ENCODE results near the gene MYMK. TPM values are rescaled to one million over a fixed set of nuclear protein-coding genes. Genes with fewer than 3 reads are reported as not detected.

MYMK gene
- total RNA-seq, 1 donor from 2014 or later: not detected

DNA sequence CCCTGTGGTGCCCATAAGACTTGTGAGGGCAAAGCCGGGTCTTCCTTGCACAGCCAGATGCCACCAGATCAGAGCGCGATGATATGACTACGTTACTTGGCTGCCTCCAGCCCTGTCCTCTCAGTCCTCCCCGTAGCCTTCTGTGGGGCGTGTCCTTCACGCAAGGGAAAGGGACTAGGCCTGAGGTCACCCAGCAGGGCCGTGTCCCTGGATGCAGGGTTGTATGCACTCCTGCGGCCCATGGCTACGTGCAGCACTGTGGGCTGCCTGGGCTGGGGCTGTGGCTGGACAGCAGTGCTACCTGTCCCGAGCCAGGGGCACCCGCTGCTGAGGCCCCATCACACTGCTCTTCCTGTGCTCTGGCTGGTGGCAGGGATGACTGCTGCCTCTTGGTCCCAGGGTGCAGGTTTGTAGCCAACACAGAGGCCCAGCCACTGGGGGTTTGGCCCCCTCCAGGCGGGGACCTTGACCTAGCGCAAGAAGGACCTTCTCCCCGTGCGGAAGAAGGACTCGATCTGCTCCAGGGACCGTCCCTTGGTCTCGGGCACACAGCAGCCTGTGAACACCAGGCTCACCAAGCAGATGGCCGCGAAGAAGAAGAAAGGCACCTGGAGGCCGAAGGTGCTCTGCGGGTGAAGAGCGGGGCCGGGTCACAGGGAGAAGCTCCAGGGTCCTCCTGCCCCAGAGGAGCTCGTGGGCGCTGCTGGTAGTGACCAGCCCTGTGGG is 53.0 kb downstream of the MYMK start:
- peaks cover under 1% of the 10 kb centered on the region for H3K4me1 ChIP-seq
- H3K36me3 ChIP-seq: no peaks in the 10 kb centered on the region
- no peak overlapping the region for H3K27ac ChIP-seq
- TF ChIP-seq, protein P1, sequence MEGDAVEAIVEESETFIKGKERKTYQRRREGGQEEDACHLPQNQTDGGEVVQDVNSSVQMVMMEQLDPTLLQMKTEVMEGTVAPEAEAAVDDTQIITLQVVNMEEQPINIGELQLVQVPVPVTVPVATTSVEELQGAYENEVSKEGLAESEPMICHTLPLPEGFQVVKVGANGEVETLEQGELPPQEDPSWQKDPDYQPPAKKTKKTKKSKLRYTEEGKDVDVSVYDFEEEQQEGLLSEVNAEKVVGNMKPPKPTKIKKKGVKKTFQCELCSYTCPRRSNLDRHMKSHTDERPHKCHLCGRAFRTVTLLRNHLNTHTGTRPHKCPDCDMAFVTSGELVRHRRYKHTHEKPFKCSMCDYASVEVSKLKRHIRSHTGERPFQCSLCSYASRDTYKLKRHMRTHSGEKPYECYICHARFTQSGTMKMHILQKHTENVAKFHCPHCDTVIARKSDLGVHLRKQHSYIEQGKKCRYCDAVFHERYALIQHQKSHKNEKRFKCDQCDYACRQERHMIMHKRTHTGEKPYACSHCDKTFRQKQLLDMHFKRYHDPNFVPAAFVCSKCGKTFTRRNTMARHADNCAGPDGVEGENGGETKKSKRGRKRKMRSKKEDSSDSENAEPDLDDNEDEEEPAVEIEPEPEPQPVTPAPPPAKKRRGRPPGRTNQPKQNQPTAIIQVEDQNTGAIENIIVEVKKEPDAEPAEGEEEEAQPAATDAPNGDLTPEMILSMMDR (IDR thresholded peaks at IDR 0.05): no peak
- H3K4me3 ChIP-seq: no peak overlapping the region
- intact Hi-C loops (cut with DNase I): no loop called here
- no peaks in the 10 kb centered on the region for H3K27me3 ChIP-seq
- ATAC-seq (no peak), DNase-seq (no peak)
- H3K9me3 ChIP-seq: no peaks in the 10 kb centered on the region

DNA sequence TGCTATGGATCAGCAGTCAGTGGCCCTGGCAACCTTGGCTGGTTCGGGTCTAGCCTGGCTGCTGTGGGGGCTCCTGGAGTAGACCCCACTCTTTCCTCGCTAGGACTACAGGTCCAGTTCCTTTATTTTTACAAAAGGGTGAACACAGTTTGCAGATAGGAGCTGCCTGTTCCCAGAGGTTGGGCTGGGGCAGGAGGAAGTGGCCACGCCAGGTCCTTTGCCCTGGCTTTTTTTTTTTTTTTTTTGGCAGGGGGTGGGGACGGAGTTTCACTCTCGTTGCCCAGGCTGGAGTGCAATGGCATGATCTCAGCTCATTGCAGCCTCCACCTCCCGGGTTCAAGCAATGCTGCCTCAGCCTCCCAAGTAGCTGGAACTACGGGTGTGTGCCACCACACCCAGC is 53.8 kb downstream of the MYMK start:
- H3K4me3 ChIP-seq: no peak overlapping the region
- H3K4me1 ChIP-seq: no peaks in the 10 kb centered on the region
- intact Hi-C loops (cut with DNase I): no loop called here
- H3K36me3 ChIP-seq: no peaks in the 10 kb centered on the region
- TF ChIP-seq, protein P1 (IDR thresholded peaks at IDR 0.05): no peak
- H3K27me3 ChIP-seq: no peaks in the 10 kb centered on the region
- H3K9me3 ChIP-seq: no peaks in the 10 kb centered on the region
- DNase-seq (no peak), ATAC-seq (peak; percentile 1)
- no peak overlapping the region for H3K27ac ChIP-seq

DNA sequence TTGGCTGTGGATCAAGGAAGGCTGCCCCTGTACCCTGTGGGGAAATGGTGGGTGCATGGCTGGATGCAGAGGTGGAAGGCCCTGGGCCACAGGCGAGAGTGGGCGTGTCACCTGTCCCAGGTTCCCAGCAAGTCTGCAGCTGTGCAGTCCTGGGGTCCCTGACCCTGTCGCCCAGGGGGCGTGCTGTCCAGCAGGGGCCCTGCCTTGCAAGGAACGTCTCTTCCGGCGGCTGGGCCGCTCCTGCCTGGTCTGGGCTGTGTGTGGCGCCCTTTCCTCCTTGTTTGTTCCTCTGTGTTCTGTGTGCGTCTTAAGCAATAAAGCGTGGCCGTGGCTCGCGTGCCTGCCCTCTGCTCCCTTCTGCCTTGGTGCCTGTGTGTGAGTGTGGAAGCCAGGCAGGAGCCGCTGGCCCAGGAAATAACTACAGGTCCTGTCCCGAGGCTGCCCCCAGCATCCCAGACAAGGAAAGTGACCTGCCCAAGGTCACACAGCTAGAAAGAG is 54.3 kb downstream of the MYMK start:
- TF ChIP-seq, protein P1 (IDR thresholded peaks at IDR 0.05): no peak
- no peaks in the 10 kb centered on the region for H3K27me3 ChIP-seq
- no peaks in the 10 kb centered on the region for H3K9me3 ChIP-seq
- H3K36me3 ChIP-seq: peaks cover 4% of the 10 kb centered on the region
- H3K4me1 ChIP-seq: no peaks in the 10 kb centered on the region
- intact Hi-C loops (cut with DNase I): no loop called here
- ATAC-seq (peak; percentile 56), DNase-seq (no peak)
- no peak overlapping the region for H3K4me3 ChIP-seq
- H3K27ac ChIP-seq: no peak overlapping the region

DNA sequence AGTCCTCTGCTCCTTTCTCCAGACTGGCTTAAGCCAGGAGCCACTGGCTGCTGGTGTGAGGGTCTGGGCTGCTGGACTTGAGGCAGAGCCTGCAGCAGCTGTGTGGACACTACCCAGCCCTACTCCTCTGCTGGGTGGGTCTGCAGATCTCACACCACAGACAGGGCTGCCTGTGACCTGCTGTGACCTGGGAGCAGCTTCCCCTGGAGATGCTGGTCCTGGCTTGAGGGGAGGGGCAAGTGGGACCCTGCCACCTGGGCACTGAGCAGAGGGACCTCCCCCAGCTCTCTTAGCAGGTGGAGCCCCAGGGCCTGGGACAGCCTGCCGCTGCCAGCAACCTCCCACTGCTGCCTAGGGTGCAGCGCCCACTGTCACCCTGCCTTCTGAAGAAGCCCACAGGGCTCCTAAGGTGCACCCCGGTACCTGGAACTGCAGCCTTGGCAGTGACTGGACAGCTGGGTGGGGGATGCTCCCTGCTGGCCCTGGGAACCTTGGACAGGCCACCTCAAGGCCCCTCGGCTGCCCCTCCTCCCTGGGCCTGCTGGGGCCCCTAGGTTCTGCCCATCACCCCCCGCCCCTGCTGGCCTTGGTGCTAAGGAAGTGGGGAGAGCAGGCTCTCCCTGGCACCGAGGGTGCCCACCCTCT is 55.9 kb downstream of the MYMK start:
- intact Hi-C loops (cut with DNase I): no loop called here
- no peak overlapping the region for H3K4me3 ChIP-seq
- ATAC-seq (no peak), DNase-seq (no peak)
- H3K36me3 ChIP-seq: peaks cover 10% of the 10 kb centered on the region
- no peaks in the 10 kb centered on the region for H3K4me1 ChIP-seq
- H3K27me3 ChIP-seq: no peaks in the 10 kb centered on the region
- TF ChIP-seq, protein P1 (IDR thresholded peaks at IDR 0.05): no peak
- no peak overlapping the region for H3K27ac ChIP-seq
- H3K9me3 ChIP-seq: no peaks in the 10 kb centered on the region

DNA sequence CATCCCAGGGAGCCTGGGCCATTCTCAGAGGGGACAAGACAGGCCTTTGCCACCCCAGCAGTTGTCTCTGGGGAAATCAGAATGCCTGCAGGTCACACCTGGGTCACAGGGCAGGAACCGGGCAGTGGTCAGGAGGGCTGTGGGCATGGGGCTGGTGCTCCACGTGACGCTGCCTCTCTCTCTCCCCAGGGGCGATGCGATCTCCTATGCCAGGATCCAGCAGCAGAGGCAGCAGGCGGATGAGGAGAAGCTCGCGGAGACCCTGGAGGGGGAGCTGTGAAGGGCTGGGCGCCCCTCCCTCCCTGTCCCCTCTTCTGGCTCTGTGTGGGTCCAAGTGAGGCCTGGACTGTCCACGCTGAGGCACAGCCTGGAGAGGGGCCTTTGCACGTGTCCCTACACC is 56.4 kb downstream of the MYMK start:
- H3K36me3 ChIP-seq: peaks cover 10% of the 10 kb centered on the region
- intact Hi-C loops (cut with DNase I): no loop called here
- TF ChIP-seq, protein P1 (IDR thresholded peaks at IDR 0.05): no peak
- no peak for ATAC-seq
- no peak overlapping the region for H3K27ac ChIP-seq
- no peak for DNase-seq
- no peaks in the 10 kb centered on the region for H3K27me3 ChIP-seq
- no peak overlapping the region for H3K4me3 ChIP-seq
- no peaks in the 10 kb centered on the region for H3K4me1 ChIP-seq
- H3K9me3 ChIP-seq: no peaks in the 10 kb centered on the region
